ENCODE data around the gene MEIS1.

MEIS1 gene

DNA sequence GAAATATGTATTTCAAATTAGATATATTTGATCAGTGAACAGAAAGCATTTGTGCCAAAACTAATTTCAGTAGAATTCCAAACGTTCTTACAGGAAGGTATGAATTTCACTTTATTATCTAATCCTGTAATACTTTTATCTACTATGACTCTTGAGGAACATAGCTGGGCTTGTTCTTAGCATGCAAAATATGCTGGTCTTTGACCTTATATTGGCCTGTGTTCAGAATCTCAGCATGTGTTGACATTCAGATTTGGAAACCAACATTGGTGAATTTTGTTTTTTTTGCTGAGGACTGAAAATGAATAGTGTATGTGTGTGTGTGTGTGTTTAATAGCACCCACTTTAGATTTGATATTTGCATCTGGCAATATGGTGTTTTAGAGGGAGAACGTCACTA is 112.2 kb downstream of the MEIS1 start:
- H3K27me3 ChIP-seq (ENCODE audit: control insufficient read depth in 1 of 2, insufficient read depth in 2 of 2, low read length in 2 of 2): no peaks in the 10 kb centered on the region
- H3K9ac ChIP-seq (ENCODE audit: low read length): no peak overlapping the region
- peaks cover 10% of the 10 kb centered on the region for H3K36me3 ChIP-seq (ENCODE audit: insufficient read depth, low read length)
- H3K4me3 ChIP-seq (ENCODE audit: low read depth in 1 of 2, low read length in 2 of 2): no peak overlapping the region
- no peak overlapping the region for H3K27ac ChIP-seq (ENCODE audit: low read depth, low read length)
- H3K4me1 ChIP-seq (ENCODE audit: insufficient read depth, low read length): peaks cover 67% of the 10 kb centered on the region
- H3K9me3 ChIP-seq (ENCODE audit: low read length): no peaks in the 10 kb centered on the region

DNA sequence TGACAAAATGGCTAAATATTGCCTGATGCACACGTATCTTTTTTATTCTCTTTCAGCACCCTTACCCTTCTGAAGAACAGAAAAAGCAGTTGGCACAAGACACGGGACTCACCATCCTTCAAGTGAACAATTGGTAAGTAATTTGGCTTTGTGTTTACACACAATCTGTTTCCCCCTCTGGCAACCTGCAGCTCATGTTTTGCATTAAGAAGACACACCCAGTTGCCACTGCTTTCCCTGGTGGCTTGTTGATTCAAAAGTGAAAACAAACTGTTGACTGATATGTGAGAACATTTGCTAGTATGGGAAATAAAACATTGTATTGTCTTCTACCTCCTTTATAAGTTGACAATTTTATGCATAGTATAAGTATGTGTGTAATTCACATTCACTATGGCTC is 113.0 kb downstream of the MEIS1 start:
- no peak overlapping the region for H3K27ac ChIP-seq (ENCODE audit: low read depth, low read length)
- no peaks in the 10 kb centered on the region for H3K9me3 ChIP-seq (ENCODE audit: low read length)
- peaks cover 63% of the 10 kb centered on the region for H3K4me1 ChIP-seq (ENCODE audit: insufficient read depth, low read length)
- H3K4me3 ChIP-seq (ENCODE audit: low read depth in 1 of 2, low read length in 2 of 2): no peak overlapping the region
- peaks cover 6% of the 10 kb centered on the region for H3K36me3 ChIP-seq (ENCODE audit: insufficient read depth, low read length)
- no peaks in the 10 kb centered on the region for H3K27me3 ChIP-seq (ENCODE audit: control insufficient read depth in 1 of 2, insufficient read depth in 2 of 2, low read length in 2 of 2)
- no peak overlapping the region for H3K9ac ChIP-seq (ENCODE audit: low read length)

DNA sequence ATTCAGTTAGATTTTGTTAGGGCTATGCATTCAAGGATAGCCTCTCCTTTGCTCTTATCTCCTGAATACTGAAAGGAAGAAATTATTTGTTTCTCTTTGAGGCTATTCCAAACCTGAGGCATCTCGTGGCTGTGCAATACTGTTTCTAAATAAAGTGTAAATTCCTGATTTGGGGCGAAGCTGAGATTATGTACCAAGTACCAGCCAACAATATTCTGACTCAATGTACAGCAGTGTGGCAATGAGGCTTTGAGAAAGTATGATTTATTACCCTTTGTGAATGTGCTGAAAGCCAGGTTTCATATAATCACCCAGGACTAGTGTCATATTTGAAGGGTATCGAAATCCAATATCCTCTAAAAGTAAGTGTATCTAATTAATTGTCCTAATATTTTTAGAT is 113.5 kb downstream of the MEIS1 start:
- Histone ChIP-seq H3K27ac (ENCODE audit: low read depth, low read length) (peak overlapping the region; percentile 12), H3K9me3 (ENCODE audit: low read length) (no peaks in the 10 kb centered on the region), H3K4me1 (ENCODE audit: insufficient read depth, low read length) (peaks cover 63% of the 10 kb centered on the region), H3K9ac (ENCODE audit: low read length) (no peak overlapping the region), H3K36me3 (ENCODE audit: insufficient read depth, low read length) (peaks cover under 1% of the 10 kb centered on the region), H3K4me3 (ENCODE audit: low read depth in 1 of 2, low read length in 2 of 2) (no peak overlapping the region), H3K27me3 (ENCODE audit: control insufficient read depth in 1 of 2, insufficient read depth in 2 of 2, low read length in 2 of 2) (no peaks in the 10 kb centered on the region)

DNA sequence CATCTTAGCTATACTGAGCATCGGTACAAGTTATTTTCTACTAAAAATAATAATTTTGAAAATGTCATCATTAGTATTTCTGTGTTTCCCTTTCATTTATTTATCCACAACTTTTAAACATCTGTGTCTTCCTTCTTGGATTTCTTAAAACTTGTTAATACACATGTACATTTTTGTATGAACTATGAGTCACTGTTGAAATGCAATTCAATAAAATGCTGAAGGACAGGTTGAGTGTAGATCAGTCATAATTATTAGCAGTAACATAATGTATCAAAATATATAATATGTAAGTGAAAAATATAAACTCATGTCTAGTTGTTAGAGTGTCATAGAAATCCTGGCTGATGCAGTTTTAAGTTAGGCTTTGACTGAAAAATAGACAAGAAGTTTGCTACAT is 115.9 kb downstream of the MEIS1 start:
- Histone ChIP-seq H3K4me3 (ENCODE audit: low read depth in 1 of 2, low read length in 2 of 2) (no peak overlapping the region), H3K9ac (ENCODE audit: low read length) (no peak overlapping the region), H3K4me1 (ENCODE audit: insufficient read depth, low read length) (peaks cover 63% of the 10 kb centered on the region), H3K9me3 (ENCODE audit: low read length) (no peaks in the 10 kb centered on the region), H3K36me3 (ENCODE audit: insufficient read depth, low read length) (no peaks in the 10 kb centered on the region), H3K27me3 (ENCODE audit: control insufficient read depth in 1 of 2, insufficient read depth in 2 of 2, low read length in 2 of 2) (no peaks in the 10 kb centered on the region), H3K27ac (ENCODE audit: low read depth, low read length) (no peak overlapping the region)

DNA sequence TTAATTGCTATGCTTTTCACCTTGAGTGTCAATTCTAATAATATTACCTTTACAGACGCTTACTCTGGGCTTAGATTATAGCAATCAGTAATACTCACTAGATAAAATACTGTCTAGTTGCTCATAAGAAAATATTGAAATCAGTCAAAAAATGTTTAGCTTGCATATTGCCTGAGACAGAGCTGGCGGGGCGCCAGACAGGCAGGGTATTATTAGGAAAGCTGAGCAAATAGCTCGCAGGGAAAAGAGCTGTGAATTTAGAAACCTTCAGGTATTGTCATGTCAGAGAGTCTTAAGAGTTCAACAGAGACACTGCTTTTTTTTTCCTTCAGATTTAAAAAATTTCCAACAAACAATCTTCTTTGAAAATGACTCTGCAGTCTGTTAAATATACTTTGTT is 118.4 kb downstream of the MEIS1 start:
- Histone ChIP-seq H3K27ac (ENCODE audit: low read depth, low read length) (no peak overlapping the region), H3K9me3 (ENCODE audit: low read length) (no peaks in the 10 kb centered on the region), H3K27me3 (ENCODE audit: control insufficient read depth in 1 of 2, insufficient read depth in 2 of 2, low read length in 2 of 2) (no peaks in the 10 kb centered on the region), H3K9ac (ENCODE audit: low read length) (no peak overlapping the region), H3K4me1 (ENCODE audit: insufficient read depth, low read length) (peaks cover 53% of the 10 kb centered on the region), H3K4me3 (ENCODE audit: low read depth in 1 of 2, low read length in 2 of 2) (no peak overlapping the region), H3K36me3 (ENCODE audit: insufficient read depth, low read length) (no peaks in the 10 kb centered on the region)

DNA sequence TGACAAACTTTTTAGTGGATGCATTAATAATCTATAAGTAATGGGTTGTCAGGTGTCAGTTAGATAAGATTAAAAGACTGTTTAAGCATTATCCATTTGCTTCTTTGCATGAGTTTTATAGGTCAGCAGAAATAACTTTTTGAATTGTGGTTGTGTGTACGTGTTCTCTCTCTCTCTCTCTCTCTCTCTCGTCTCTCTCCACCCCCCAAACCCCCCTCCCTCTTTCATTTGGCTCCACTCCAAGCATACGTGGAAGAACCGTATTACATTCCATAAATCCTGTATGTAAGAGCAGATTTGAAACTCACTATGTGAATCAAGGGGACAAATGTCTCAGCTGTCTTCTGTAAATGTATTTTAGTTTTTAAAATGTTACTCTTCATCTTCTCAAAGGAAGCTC is 120.2 kb downstream of the MEIS1 start:
- Histone ChIP-seq H3K9me3 (ENCODE audit: low read length) (no peaks in the 10 kb centered on the region), H3K27ac (ENCODE audit: low read depth, low read length) (peak overlapping the region; percentile 86), H3K9ac (ENCODE audit: low read length) (no peak overlapping the region), H3K27me3 (ENCODE audit: control insufficient read depth in 1 of 2, insufficient read depth in 2 of 2, low read length in 2 of 2) (no peaks in the 10 kb centered on the region), H3K4me1 (ENCODE audit: insufficient read depth, low read length) (peaks cover 51% of the 10 kb centered on the region), H3K36me3 (ENCODE audit: insufficient read depth, low read length) (no peaks in the 10 kb centered on the region), H3K4me3 (ENCODE audit: low read depth in 1 of 2, low read length in 2 of 2) (peak overlapping the region in 1 of 2 donors; percentile 16)

DNA sequence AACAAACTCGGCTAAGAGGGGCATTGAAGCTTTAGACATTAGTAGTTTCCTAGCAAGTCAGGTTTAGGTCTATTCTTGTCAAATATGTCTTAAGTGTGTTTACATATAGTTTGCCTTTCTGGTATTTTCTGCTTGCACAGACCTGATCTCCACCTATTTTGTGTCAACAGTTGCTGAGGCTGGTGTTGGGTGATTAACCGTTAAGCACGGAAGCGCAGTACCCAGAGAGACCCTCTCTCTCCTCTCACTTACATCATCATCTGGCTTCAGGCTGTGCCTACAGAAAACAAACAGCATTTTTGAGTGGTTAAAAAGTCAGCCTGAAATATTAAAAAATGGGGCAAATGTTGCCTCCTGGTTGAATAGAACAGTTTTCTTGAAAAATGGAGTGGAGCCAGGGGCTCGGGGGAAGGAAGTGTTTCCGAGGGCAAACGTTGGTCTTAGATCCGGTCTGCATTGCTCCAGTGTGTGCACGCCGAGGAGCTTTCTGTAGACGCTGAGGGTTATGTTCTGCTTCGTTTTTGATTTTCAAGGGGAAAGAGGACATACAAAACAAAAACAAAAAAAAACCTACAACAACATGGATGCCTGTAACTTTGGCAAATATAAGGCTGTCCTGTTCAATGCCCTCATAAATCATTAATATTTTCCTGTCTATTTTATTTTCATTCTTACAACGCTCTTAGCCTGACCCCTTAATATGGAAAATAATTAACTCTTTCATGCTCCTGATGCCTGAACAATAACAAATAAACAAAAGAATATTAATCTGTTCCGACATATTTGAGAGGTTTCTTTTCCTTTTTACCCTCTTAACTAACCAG is 120.8 kb downstream of the MEIS1 start:
- Histone ChIP-seq H3K4me3 (ENCODE audit: low read depth in 1 of 2, low read length in 2 of 2) (peak overlapping the region in 1 of 2 donors; percentile 16), H3K9ac (ENCODE audit: low read length) (no peak overlapping the region), H3K36me3 (ENCODE audit: insufficient read depth, low read length) (no peaks in the 10 kb centered on the region), H3K9me3 (ENCODE audit: low read length) (no peaks in the 10 kb centered on the region), H3K27me3 (ENCODE audit: control insufficient read depth in 1 of 2, insufficient read depth in 2 of 2, low read length in 2 of 2) (no peaks in the 10 kb centered on the region), H3K4me1 (ENCODE audit: insufficient read depth, low read length) (peaks cover 55% of the 10 kb centered on the region), H3K27ac (ENCODE audit: low read depth, low read length) (peak overlapping the region; percentile 86)

DNA sequence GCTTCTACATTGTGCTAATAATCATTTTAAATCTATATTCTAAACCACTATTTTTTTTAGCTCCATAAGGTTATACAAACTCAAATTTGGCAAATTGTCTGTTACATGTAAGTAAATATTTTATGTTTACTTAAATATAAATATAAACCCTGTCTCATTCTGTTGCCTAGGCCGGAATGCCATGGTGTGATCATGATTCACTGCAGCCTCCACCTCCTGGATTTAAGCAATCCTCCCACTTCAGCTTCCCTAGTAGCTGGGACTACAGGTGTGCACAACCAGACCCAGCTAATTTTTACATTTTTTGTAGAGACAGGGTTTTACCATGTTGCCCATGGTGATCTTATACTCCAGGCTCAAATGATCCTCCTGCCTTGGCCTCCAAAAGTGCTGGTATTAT is 124.7 kb downstream of the MEIS1 start:
- H3K4me1 ChIP-seq (ENCODE audit: insufficient read depth, low read length): peaks cover 65% of the 10 kb centered on the region
- no peak overlapping the region for H3K27ac ChIP-seq (ENCODE audit: low read depth, low read length)
- H3K27me3 ChIP-seq (ENCODE audit: control insufficient read depth in 1 of 2, insufficient read depth in 2 of 2, low read length in 2 of 2): no peaks in the 10 kb centered on the region
- no peaks in the 10 kb centered on the region for H3K9me3 ChIP-seq (ENCODE audit: low read length)
- H3K4me3 ChIP-seq (ENCODE audit: low read depth in 1 of 2, low read length in 2 of 2): no peak overlapping the region
- H3K36me3 ChIP-seq (ENCODE audit: insufficient read depth, low read length): no peaks in the 10 kb centered on the region
- no peak overlapping the region for H3K9ac ChIP-seq (ENCODE audit: low read length)

DNA sequence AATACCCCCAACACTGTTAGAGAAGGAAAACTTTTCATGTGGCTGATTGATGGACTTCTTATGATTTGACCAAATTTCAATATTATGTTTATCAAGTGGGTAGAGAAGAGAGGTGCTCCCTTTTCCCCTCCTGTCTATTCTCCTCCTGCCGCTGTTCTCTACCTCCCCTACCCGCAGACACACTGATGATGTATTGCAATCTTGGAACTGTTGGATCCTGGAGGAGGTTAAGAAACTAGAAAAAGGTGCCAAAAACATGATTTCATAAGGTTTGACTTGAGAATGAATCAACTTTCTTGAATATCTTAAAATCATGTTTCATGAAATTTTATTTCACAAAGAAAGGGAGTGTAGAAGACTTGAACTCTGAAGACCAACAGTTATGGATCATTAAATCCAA is 125.8 kb downstream of the MEIS1 start:
- H3K27ac ChIP-seq (ENCODE audit: low read depth, low read length): no peak overlapping the region
- no peak overlapping the region for H3K4me3 ChIP-seq (ENCODE audit: low read depth in 1 of 2, low read length in 2 of 2)
- peaks cover 63% of the 10 kb centered on the region for H3K4me1 ChIP-seq (ENCODE audit: insufficient read depth, low read length)
- no peaks in the 10 kb centered on the region for H3K9me3 ChIP-seq (ENCODE audit: low read length)
- no peaks in the 10 kb centered on the region for H3K27me3 ChIP-seq (ENCODE audit: control insufficient read depth in 1 of 2, insufficient read depth in 2 of 2, low read length in 2 of 2)
- no peaks in the 10 kb centered on the region for H3K36me3 ChIP-seq (ENCODE audit: insufficient read depth, low read length)
- no peak overlapping the region for H3K9ac ChIP-seq (ENCODE audit: low read length)

DNA sequence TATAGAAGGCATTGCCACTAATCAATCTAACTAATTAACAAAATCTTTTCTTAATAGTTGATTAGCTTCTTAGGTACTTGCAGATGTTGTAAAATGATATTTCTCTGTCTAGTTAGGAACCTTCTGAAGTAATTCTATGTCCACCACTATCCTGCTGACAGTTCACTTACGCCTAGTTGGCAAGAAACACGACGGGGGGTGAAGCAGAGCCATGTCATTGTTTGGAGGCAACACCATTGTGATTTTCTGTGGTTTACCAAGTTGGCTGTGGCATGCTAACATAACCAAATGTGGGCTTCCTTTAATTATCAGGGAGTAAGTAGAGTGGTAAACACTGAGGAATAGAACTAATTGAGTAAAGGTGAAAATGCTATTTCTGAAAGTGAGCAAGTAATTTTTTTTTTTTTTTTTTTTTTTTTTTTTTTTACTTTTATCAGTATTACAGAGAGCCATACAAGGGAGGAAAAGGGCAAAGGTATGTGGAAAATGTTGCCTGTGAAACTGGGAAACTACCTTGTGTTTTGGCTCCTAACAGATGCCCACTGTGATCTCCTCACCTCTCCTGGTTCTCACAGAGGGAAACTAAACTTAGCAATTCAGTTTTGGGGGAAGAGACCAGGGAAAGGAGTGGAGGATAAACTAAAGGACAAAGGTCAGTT is 126.8 kb downstream of the MEIS1 start:
- Histone ChIP-seq H3K27me3 (ENCODE audit: control insufficient read depth in 1 of 2, insufficient read depth in 2 of 2, low read length in 2 of 2) (no peaks in the 10 kb centered on the region), H3K4me1 (ENCODE audit: insufficient read depth, low read length) (peaks cover 64% of the 10 kb centered on the region), H3K9me3 (ENCODE audit: low read length) (no peaks in the 10 kb centered on the region), H3K9ac (ENCODE audit: low read length) (no peak overlapping the region), H3K36me3 (ENCODE audit: insufficient read depth, low read length) (no peaks in the 10 kb centered on the region), H3K4me3 (ENCODE audit: low read depth in 1 of 2, low read length in 2 of 2) (no peak overlapping the region), H3K27ac (ENCODE audit: low read depth, low read length) (peak overlapping the region; percentile 38)

DNA sequence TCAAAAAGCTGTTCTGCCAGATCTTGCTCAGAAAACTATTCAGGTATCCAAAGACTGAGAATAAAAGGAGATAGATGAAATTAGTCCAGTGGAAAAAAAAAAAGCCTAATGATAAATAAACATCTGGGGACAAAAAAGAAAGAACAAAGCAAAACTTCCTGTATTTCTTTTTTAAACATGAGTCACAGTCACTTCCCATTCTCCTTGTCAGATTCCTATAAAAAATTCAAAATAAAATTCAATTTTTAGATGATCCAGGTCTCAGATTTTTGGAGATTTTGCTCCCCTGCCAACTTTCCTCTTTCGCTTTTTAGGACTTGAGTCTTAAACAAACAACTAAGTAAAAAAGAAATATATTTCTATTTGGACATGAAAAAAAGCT is 127.4 kb downstream of the MEIS1 start:
- H3K27ac ChIP-seq (ENCODE audit: low read depth, low read length): no peak overlapping the region
- no peak overlapping the region for H3K4me3 ChIP-seq (ENCODE audit: low read depth in 1 of 2, low read length in 2 of 2)
- no peaks in the 10 kb centered on the region for H3K9me3 ChIP-seq (ENCODE audit: low read length)
- peaks cover 70% of the 10 kb centered on the region for H3K4me1 ChIP-seq (ENCODE audit: insufficient read depth, low read length)
- H3K36me3 ChIP-seq (ENCODE audit: insufficient read depth, low read length): no peaks in the 10 kb centered on the region
- no peaks in the 10 kb centered on the region for H3K27me3 ChIP-seq (ENCODE audit: control insufficient read depth in 1 of 2, insufficient read depth in 2 of 2, low read length in 2 of 2)
- no peak overlapping the region for H3K9ac ChIP-seq (ENCODE audit: low read length)

DNA sequence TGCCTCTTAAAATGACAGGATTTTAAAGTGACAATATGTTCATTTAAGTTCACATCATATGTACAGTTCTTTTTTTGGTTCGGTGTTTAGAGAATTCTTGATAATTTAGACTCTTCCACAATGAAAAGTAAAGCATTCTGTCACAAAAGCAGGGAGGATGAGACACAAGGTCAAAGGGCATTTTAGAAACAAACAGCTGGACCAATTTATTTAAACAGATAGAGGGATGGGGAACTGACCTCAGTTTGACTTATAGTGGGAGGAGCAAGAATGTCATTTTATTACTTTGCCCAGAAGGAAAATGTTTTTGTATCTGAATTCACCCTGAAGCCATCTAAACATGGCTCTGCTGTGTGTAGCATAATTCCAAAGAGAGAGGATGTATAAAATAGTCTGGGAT is 128.5 kb downstream of the MEIS1 start:
- Histone ChIP-seq H3K27ac (ENCODE audit: low read depth, low read length) (no peak overlapping the region), H3K4me1 (ENCODE audit: insufficient read depth, low read length) (peaks cover 80% of the 10 kb centered on the region), H3K36me3 (ENCODE audit: insufficient read depth, low read length) (peaks cover 8% of the 10 kb centered on the region)

More for the DNA sequence above, 128.5 kb downstream of the MEIS1 start:
- Histone ChIP-seq H3K27me3 (ENCODE audit: control insufficient read depth in 1 of 2, insufficient read depth in 2 of 2, low read length in 2 of 2) (no peaks in the 10 kb centered on the region), H3K4me3 (ENCODE audit: low read depth in 1 of 2, low read length in 2 of 2) (no peak overlapping the region), H3K9me3 (ENCODE audit: low read length) (no peaks in the 10 kb centered on the region), H3K9ac (ENCODE audit: low read length) (no peak overlapping the region)

All from muscle layer of colon (tissue), 2 donors.